GM18526 (cell line): Measurements from ENCODE around the gene TFAM.

Experiments
- POLR2A ChIP-seq: IDR thresholded peaks from 3 replicates; pipeline ENCODE4 v1.6.1; 2011; ENCODE audit not compliant: insufficient read length; ENCODE audit errors: extremely low read depth

Gene TFAM

GRCh38 chr10:58360412-58361004 lies 24.7 kb upstream of the TFAM start:
- TF ChIP-seq POLR2A: no peak

- TF ChIP-seq POLR2A: no peak
These were observed 23.9 kb upstream of the TFAM start for GRCh38 chr10:58361353-58361752.

DNA sequence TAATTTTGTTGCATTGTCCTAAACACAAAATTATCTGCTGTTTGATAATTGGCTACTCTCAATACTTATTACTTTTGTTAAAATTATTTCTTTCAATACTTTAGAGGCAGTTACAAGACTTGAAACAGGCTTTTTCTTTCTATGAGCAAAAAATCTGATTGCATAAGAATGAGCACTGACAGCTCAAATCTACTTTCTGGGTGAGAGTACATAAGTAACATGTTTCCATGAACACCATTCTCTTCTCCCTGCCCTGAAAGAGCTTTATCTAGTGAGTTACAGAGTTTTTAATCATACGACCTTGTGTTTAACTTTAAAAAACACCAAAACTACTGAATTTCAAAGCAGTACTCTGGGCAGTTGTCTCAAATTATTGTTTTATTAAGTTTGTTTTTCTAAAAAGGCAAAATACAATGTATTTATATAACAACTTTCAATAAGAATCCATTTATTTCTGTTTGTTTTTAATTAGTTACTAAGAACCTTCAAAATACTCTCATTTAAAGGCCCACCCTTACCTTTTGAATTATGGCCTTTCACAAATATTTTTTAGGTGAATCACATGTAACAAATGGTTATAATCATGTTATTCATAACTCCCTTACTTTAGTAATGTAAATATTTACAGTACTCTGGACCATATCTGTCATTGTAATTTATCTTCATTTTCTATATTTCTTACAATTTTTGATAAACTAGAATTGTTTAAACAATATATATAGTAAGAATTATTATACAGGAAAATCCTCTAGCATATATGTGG lies 23.0 kb upstream of the TFAM start:
- TF ChIP-seq POLR2A: no peak

DNA sequence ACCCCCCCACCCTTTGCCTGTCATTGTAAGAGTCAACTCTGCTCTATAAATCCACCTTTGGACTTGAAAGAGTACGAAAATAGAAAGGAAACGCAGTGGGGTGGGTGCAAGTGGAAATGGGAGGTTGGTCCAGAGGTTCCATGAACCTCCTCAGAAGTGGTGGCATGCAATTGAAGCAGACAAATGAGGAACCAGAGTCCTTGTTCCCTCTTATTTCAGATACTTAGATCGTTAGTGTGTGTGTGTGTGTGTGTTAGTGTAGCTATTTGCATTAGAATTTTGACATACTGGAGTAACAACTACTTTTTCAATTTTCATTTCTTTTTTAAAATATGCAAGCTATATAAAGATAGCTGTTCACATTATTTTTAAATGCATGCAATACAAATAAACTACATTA lies 18.1 kb upstream of the TFAM start:
- TF ChIP-seq POLR2A: no peak

GRCh38 chr10:58371473-58371872 lies 13.7 kb upstream of the TFAM start:
- TF ChIP-seq POLR2A: no peak

DNA sequence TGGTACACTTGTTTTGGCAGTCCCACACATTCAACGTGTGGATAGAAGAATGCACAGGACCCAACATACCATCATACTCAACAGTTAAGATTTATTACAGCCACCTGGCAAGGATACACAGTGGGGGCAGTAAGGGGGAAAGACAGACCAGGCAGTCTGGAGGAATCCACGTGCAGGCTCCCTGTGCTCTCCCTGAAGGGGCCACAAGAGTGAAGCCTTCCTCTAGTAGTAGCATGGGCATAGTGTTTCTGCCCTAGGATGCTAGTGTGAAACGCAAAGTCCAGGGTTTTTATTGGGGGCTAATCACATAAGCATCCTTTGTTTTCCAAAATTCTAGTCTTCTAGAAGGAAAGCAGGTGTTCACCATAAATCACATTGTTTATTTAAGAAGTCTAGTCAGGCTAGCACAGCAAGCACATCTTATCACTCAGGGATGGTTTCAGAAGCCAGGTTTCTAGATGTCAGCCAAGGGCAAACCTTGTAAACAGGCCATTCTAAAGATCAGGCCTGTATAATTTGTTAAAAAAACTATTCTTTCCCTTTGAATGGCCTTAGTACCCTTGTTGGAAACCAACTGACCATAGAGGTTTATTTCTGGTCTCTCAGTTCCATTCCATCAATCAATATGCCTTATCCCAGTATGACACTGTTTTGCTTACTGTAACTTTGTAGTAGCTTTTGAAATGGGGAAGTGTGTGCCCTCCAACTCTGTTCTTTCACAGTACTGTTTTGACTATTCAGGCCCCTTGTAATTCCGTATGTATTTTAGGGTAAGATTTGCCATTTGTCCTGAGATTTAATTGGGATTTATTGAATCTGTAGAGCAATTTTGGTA lies 12.4 kb upstream of the TFAM start:
- TF ChIP-seq POLR2A: no peak

- TF ChIP-seq POLR2A: no peak
These were observed 11.8 kb upstream of the TFAM start for GRCh38 chr10:58373442-58373827.

- TF ChIP-seq POLR2A: no peak
These were observed 2.7 kb upstream of the TFAM start for GRCh38 chr10:58382489-58382995.

GRCh38 chr10:58384095-58384494 lies 1.1 kb upstream of the TFAM start:
- TF ChIP-seq POLR2A: no peak

- TF ChIP-seq POLR2A: no peak
These were observed 639 bp upstream of the TFAM start for GRCh38 chr10:58384544-58384998.

GRCh38 chr10:58385784-58386112 lies 538 bp downstream of the TFAM start:
- no peak for TF ChIP-seq POLR2A

DNA sequence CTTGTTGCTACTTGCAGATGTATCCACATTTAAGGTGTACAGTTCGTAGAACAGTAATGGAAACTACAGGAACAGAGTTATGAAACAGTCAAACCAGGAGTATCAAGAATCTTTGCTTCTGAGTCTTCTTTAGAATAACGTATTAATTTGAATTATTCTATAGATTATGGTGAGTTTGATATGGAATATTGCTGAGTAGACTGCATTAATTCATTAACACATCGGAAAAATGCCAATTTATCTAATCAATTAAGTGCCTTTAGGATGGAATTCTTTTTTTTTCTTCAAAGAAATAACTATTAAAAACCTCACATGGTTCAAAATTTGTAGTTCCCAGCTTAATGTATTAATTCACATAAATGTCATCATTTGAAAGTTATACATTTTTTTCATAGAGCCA lies 3.8 kb downstream of the TFAM start:
- no peak for TF ChIP-seq POLR2A

- TF ChIP-seq POLR2A: no peak
These were observed 8.1 kb downstream of the TFAM start for GRCh38 chr10:58393317-58393716.

DNA sequence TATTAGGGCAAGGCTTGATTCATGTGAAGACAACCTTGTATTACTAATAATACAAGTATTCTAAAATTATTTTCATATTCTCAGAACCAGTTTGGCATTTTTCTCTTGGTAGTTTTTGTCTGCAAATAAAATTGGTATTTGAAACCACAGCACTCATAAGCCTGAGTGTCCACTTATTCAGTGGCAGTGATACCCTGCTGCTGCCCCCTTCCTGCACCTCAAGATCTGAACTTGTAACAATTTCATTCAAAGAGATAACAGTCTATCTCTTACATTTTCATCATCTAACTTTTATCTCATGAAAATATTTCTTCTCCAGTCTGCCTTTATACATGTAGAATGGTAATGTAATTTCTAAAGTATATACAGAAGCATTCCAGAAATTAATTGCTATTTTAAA lies 9.3 kb downstream of the TFAM start:
- TF ChIP-seq POLR2A: no peak

GRCh38 chr10:58396057-58396456 lies 10.8 kb downstream of the TFAM start:
- no peak for TF ChIP-seq POLR2A

DNA sequence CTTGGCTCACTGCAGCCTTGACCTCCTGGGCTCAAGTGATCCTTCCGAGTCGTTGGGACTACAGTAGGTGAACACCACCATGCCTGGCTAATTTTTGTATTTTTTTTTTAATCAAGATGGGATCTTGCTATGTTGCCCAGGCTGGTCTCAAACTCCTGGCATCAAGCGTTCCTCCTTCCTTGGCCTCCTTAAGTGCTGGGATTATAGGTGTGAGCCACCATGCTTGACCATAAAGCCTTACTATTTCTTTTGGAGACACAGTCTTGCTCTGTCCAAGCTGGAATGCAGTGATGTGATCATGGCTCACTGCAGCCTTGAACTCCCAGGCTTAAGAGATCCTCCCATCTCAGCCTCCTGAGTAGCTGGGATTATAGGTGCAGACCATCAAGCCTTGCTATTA lies 12.6 kb downstream of the TFAM start:
- no peak for TF ChIP-seq POLR2A
